ENCODE data around the gene VIL1.
A peak's percentile ranks its signal among the peaks of the same experiment; 100 is the strongest.

VIL1 gene

DNA sequence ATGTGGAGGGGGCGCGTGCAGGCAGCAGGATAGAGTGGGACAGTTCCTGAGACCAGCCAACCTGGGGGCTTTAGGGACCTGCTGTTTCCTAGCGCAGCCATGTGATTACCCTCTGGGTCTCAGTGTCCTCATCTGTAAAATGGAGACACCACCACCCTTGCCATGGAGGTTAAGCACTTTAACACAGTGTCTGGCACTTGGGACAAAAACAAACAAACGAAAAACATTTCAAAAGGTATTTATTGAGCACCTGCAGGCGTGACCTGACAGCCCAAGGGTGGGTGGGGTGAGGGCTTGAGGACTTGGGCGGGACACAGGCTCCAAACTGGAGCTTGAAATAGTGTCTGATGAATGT is 23.9 kb upstream of the VIL1 start:
- DNase-seq (ENCODE audit: low read depth): no peak

DNA sequence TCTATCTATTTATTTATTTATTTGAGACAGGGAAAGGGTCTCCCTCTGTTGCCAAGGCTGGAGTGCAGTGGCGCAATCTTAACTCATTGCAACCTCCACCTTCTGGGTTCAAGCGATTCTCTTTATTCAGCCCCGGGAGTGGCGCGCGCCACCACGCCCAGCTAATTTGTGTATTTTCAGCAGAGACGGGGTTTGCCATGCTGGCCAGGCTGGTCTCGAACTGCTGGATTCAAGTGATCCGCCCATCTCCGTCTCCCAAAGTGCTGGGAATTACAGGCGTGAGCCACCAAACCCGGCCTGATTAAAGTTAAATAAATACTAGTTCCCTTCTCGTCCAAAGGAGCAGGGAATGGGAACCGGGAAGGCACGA is 23.5 kb upstream of the VIL1 start:
- no peak for DNase-seq (ENCODE audit: low read depth)

DNA sequence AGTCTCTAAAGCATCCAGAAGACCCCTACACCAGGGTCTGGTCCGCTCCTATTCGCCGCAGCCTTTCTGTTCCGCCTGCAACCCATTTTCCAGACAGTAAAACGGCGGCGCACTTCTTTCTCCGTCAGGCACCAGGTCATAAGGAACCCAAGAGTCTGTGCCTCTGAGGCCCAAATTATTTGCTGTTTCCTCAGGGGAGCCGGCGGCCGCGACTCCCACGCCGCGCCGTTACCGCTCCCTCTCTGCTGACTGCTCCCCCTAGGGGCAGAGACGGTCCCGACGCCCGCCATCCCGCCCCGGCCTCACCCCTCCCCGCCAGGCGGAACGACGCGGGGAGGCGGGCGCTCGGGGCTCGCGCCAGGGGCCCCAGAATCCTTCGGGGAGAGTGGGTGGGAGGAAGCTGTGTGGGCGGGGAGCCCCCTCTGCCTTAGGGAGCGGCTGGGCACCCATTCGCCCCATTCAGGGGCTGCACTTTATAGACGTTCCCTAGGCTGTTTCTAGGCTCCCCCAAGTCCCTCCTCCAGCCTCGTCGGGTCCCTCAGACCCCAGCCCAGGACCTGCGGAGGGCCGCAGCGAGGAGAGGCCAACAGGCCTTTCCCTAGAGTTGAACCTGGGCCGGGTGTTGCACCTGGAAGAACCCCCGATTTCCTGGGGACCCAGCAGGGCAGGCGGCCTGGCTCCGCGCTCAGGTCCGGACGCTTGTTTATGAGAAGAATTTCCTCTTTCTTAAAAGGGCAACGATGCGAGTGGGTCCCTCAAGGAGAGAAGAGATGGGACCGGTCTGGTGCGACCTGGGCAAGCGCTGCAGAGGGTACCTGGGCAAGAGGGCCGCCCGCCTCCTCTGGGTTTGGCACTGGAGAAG is 22.9 kb upstream of the VIL1 start:
- DNase-seq (ENCODE audit: low read depth): peak; percentile 92

DNA sequence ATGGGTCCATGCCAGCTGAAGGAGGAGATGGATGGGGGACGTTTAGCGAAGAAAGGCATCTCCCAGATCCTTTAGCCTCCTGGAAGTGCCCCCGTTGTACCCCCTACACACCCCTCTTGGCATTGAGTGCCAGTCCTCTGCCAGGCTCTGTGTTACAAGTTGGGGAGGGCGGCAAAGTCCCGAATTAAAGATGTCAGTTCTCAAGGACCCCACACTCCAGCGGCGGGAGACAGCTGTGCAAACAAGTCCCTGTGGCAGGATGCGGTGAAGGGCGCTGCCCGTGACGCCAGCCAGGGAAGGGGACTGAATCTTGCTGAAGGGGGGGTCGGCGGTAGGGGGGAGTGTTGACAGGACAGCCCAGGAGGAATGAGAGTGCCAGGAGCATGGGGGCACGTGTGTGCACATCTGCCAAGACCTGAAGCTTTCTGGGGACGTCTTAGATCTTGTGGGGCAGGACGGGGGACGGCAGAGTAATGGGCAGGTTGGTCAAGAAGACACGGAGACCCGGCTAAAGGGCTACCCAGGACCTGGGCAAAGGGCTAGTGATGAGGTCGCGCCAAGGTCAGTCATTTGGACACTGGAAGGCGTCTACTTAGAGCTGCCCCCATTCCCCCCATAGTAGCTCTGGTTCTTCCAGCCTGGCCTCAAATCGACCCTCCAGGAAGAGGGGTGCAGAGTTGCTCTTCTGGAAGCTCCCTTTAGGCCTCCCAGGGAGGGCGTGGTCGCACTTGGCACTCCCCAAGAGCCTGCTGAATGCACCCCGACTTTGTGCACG is 22.0 kb upstream of the VIL1 start:
- peak; percentile 71 for DNase-seq (ENCODE audit: low read depth)

DNA sequence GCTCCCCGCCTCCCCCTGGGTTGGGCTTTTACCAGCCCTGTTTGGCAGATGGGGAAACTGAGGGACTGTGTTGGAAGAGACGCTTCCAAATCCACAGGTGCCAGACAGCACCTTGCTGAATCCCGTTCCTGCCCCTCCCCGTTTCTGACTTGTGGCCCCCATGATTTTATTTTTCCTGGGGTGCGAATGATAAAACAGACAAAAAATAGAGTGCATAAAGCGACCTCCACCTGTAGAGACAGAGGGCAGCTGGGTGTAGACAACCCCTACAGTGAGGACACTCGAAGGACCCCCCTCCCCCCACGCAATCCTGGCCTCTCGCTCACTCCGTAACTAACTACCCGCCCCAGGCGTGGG is 21.5 kb upstream of the VIL1 start:
- DNase-seq (ENCODE audit: low read depth): no peak

DNA sequence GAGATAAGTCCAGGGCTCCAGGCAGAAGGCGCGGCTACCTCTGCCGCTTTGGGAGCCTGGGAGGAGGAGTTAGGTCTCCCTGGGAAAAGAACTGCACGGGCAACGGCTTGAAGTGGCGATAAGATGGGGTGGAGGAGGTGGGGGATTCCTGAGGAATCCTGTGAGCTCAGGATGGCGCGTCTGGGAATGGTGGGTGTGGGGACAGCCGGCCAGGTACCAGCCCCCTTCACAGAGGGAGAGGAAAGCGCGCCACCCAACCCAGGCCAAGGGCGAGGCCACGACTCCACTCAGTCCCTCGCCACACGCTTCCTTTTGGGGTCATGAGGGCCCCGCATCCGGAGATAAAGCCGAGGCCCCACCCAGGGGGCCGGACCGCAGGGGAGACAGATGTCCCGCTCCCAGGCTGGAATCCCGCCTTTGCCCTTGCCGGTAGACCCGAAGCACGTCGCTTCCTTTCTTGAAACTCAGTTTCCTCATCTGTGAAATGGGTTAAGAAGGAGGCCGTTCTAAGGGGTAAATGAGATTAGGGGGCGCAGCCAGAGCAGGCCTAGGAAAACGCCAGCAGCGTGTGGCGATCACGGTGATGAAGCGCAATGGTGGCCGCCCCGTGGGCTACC is 21.0 kb upstream of the VIL1 start:
- peak; percentile 48 for DNase-seq (ENCODE audit: low read depth)

DNA sequence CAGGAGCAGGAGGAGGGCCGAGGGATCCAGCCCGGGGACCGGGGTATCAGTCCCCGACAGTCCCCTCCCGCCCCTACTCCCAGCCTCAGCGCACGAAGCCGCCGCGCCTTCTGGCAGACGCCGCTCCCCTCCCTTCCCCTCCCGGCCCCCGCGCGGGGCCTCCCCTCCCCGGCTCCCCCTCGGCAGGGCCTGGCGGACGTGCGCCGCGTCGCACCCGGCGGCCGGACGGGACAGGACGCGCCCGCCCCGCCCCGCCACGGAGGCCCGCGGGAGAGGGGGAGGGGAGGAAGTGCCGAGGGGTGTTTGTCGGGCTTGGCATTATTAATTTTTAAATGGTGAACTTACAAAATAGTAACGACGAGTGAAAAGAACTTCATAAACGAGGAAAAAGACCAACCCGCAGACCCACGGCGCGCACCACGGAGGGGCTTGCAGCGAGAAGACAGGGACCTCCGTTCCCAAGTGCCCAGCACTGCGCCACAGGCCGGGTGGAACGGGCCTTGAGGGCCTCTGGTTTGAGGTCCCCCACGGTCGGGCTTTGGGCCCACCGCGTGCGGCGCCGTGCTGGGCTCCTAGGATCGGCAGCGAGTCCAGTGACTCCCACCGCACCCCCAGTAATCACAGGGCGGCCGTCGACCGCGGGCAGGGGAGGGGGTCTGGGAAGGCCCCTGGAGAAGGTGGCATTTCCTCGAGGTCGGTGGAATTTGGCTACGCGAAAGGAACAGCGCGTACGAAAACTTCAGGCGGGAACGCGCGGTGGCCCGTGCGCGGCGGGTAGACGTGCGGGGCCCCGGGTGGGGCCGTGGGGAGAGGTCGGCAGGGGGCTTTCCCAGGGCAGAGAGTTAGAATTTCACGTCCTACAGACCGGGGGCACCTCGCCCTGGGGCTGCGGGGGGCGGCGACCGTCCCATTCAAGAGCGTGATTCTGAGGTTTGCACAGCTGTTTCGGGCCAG is 20.2 kb upstream of the VIL1 start:
- peak; percentile 57 for DNase-seq (ENCODE audit: low read depth)

DNA sequence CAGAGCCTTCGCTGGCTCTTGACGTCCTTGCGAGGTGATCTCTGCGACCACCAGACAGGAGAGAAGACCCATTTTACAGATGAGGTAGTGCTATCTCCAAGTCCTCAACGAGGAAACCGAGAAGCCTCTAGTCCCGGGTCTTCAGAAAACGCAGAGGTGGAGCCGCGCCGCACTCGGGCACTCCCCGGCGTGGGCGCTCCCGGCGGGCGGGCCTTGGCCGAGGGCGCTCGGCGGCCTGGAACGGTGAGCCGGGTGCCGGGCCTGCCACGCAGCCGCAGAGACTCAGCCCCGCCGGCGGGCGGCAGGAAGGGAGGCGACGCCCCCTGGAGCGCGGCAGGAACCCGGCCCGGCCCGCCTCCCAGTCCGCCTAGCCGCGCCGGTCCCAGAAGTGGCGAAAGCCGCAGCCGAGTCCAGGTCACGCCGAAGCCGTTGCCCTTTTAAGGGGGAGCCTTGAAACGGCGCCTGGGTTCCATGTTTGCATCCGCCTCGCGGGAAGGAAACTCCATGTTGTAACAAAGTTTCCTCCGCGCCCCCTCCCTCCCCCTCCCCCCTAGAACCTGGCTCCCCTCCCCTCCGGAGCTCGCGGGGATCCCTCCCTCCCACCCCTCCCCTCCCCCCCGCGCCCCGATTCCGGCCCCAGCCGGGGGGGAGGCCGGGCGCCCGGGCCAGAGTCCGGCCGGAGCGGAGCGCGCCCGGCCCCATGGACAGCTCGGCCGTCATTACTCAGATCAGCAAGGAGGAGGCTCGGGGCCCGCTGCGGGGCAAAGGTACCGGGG is 19.3 kb upstream of the VIL1 start, which contains the start of gene CTDSP1:
Gene CTDSP1 (plus strand): TSS at position 478 of the 776 bp plus-strand sequence. CDS start 223 bp downstream, at position 701.
- DNase-seq (ENCODE audit: low read depth): peak; percentile 84

DNA sequence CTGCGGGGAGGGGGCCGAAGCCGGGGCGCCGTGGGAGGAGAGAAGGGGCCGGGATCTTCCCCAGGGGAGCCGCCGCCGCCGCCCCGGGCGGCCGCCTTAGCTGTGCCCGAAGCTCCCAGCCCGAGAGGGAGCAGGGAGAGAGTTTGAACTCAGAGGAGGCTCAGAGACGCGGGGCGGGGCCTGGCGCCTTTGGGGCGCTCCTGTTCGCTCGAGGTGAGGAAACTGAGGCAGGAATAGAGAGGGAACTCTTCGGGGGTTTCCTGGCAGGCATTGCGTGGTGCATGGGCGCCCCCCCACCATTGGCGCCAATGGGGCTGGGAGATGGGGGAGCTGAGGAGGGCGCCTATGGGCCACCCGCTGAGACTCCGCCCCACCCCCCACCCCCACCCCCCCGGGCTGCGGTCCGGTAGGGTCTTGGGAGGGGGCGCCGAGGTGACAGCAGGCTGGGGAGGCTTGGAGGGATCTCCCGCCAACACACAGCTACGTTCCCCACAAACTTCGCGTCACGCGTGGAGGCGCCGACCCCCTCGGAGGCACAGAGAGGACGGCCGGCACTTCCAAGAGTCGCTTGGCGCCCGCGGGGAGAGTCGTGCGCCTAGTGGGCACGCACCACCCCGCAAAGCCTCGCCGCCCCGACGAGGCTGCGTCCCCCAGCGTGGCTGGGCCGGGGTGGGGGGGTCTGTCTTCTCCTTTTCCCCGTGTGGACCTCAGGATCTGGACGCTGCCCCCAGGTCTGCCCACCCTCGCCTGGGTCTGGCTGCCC is 18.6 kb upstream of the VIL1 start:
- peak; percentile 32 for DNase-seq (ENCODE audit: low read depth)

DNA sequence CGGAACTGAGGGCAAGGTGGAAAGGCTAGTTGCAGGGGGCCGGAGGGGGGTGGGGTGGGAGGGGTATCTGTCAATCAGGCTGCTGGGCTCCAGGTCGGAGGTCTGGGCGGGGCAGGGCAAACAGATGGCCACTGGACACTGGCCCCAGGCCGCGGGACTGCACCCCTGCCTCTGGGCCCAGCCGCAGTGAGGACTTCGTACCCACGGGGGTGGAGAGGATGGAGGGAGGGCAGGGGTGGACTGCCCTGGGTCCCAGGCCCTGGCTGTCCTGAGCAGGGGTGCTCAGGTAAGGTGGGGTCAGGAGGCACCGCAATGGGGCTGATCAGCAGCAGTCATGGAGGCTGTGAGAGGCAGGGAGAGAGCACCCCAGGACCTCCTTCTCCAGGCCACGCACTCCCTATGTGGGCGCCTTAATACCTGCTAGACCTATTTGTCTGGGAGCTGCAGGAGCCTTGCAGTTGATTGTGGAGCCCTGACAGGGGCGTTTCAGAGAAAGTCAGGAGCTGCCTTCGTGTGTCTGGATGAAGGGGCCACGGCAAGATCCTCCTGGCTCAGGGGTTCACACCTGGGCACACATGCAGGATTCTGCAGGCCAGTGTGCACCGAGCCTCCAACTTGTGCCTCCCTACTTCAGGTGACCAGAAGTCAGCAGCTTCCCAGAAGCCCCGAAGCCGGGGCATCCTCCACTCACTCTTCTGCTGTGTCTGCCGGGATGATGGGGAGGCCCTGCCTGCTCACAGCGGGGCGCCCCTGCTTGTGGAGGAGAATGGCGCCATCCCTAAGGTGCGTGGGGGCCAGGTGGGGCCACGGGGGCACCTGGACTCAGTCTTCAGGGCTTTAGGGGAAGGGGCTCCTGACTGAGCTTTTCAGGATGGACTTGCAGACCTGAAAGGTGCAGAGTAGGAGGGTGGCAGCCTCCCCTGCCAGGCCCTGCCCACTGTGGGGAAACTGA is 17.7 kb upstream of the VIL1 start:
- DNase-seq (ENCODE audit: low read depth): no peak

DNA sequence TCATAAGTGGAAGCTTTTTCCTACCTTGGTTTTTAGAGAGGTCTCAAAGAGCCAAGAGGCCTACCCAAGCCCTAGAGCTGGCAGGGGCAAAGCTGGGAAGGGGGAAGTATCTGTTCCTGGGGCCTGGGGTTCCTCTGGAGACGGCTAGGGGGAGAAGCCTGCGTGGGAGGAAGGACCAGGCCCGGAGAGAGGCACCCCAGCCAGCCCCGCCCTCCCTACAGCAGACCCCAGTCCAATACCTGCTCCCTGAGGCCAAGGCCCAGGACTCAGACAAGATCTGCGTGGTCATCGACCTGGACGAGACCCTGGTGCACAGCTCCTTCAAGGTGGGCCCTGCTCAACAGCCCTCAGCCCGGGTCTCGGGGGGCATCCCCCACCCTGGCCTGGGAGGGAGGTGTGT is 17.0 kb upstream of the VIL1 start:
- no peak for DNase-seq (ENCODE audit: low read depth)

DNA sequence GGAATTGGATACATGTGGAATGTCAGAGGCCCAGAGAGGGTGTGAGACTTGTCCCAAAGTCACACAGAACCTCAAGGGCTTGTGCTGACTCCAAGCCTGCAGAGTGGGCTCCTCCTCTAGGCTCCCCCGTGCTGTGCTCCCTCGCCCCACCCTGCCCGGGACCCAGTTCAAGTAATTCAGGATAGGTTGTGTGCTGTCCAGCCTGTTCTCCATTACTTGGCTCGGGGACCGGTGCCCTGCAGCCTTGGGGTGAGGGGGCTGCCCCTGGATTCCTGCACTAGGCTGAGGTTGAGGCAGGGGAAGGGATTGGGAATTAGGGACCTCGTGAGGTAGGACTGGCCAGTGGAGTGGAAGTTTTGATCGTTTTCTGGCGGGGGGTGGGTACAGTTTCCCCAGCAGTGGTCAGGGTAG is 16.4 kb upstream of the VIL1 start:
- DNase-seq (ENCODE audit: low read depth): no peak

DNA sequence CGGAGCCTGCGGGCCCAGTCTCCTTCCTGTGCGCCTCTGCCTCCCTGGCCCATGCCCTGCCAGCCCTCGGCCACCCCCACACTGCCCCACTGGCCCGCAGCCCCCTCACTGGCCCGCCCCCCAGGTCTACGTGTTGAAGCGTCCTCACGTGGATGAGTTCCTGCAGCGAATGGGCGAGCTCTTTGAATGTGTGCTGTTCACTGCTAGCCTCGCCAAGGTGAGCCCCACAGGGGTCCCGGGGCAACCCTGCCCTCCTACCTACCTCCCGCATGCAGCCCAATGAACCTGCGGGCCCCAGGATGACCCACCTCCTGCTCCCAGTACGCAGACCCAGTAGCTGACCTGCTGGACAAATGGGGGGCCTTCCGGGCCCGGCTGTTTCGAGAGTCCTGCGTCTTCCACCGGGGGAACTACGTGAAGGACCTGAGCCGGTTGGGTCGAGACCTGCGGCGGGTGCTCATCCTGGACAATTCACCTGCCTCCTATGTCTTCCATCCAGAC is 16.0 kb upstream of the VIL1 start:
- no peak for DNase-seq (ENCODE audit: low read depth)

DNA sequence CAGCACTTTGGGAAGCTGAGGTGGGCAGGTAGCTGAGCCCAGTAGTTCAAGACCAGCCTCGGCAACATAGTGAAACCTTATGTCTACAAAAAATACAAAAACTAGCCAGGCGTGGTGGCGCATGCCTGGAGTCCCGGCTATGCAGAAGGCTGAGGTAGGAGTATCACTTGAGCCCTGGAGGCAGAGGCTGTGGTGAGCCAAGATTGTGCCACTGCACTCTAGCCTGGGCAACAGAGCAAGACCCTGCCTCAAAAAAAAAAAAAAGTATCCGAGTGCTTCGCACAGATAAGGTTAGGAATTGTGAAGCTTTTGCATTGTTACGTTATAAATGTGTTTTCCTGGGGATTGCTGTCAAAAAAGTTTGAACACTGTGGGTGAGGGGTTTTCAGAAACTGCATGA is 15.1 kb upstream of the VIL1 start:
- DNase-seq (ENCODE audit: low read depth): no peak

DNA sequence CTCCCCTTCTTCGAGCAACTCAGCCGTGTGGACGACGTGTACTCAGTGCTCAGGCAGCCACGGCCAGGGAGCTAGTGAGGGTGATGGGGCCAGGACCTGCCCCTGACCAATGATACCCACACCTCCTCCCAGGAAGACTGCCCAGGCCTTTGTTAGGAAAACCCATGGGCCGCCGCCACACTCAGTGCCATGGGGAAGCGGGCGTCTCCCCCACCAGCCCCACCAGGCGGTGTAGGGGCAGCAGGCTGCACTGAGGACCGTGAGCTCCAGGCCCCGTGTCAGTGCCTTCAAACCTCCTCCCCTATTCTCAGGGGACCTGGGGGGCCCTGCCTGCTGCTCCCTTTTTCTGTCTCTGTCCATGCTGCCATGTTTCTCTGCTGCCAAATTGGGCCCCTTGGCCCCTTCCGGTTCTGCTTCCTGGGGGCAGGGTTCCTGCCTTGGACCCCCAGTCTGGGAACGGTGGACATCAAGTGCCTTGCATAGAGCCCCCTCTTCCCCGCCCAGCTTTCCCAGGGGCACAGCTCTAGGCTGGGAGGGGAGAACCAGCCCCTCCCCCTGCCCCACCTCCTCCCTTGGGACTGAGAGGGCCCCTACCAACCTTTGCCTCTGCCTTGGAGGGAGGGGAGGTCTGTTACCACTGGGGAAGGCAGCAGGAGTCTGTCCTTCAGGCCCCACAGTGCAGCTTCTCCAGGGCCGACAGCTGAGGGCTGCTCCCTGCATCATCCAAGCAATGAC is 14.4 kb upstream of the VIL1 start:
- DNase-seq (ENCODE audit: low read depth): no peak

DNA sequence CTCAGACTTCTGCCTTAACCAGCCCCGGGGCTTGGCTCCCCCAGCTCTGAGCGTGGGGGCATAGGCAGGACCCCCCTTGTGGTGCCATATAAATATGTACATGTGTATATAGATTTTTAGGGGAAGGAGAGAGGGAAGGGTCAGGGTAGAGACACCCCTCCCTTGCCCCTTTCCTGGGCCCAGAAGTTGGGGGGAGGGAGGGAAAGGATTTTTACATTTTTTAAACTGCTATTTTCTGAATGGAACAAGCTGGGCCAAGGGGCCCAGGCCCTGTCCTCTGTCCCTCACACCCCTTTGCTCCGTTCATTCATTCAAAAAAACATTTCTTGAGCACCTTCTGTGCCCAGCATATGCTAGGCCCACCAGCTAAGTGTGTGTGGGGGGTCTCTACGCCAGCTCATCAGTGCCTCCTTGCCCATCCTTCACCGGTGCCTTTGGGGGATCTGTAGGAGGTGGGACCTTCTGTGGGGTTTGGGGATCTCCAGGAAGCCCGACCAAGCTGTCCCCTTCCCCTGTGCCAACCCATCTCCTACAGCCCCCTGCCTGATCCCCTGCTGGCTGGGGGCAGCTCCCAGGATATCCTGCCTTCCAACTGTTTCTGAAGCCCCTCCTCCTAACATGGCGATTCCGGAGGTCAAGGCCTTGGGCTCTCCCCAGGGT is 13.7 kb upstream of the VIL1 start:
- DNase-seq (ENCODE audit: low read depth): no peak

DNA sequence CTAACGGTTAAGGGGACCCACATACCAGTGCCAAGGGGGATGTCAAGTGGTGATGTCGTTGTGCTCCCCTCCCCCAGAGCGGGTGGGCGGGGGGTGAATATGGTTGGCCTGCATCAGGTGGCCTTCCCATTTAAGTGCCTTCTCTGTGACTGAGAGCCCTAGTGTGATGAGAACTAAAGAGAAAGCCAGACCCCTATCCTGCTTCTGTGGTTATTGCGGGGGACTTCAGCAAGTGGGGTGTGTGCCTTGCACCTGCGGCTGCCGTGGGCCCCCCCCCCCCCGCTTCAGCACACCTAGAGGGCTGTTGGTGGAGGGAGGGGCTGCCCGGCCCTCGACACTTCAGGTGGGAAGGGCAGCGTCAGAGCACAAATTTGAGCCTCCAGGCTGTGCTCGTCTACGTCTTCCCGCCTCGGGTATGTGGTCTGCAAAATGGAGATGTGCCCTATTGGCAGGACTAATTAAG is 13.1 kb upstream of the VIL1 start:
- DNase-seq (ENCODE audit: low read depth): no peak
